Measurements from ENCODE around the gene TRMT1. TPM values are rescaled to one million over a fixed set of nuclear protein-coding genes. Genes with fewer than 3 reads are reported as not detected.

TRMT1 gene
- total and polyA plus RNA-seq, 7 experiments from 2014 or later, result 22.6 to 96.4 (median 69.1) TPM

- Histone ChIP-seq H3K4me1 (ENCODE audit: control insufficient read depth in 2 of 2, insufficient read depth in 2 of 2, low read length in 2 of 2) (no peaks in the 10 kb centered on the region), H3K36me3 (ENCODE audit: control insufficient read depth in 2 of 3, insufficient read depth in 3 of 3, low read length in 3 of 3) (no peaks in the 10 kb centered on the region), H3K4me3 (ENCODE audit: low read length) (no peak overlapping the region), H3K27me3 (ENCODE audit: control insufficient read depth in 2 of 2, insufficient read depth in 2 of 2, low read length in 2 of 2) (no peaks in the 10 kb centered on the region), H3K27ac (ENCODE audit: low read depth, low read length) (no peak overlapping the region), H3K9me3 (ENCODE audit: control insufficient read depth in 2 of 3, low read length in 3 of 3) (no peaks in the 10 kb centered on the region)
- Mint-ChIP-seq H3K4me1 (peaks cover 0 to 5% (median 0%) of the 10 kb centered on the region in 7 donors), H3K27ac (no peak overlapping the region), H3K4me3 (no peak overlapping the region), H3K36me3 (peaks cover 0 to 18% (median 0%) of the 10 kb centered on the region in 5 donors), H3K9me3 (peaks cover 0 to 2% (median 0%) of the 10 kb centered on the region in 11 donors), H3K27me3 (no peaks in the 10 kb centered on the region)
- ATAC-seq (no peak), DNase-seq (no peak)
- intact Hi-C loops (cut with micrococcal nuclease), result no loop called here
- ChIA-PET POLR2A (interaction anchor here (1.0 kb wide), 1 partner anchor 15 kb away, joined by 3 read pairs; no protein-coding TSS in a partner anchor), CTCF (no interaction called here)
These were observed 39.8 kb downstream of the TRMT1 start for GRCh38 chr19:13076787-13077186.

- Histone ChIP-seq H3K36me3 (ENCODE audit: control insufficient read depth in 2 of 3, insufficient read depth in 3 of 3, low read length in 3 of 3) (no peaks in the 10 kb centered on the region), H3K27ac (ENCODE audit: low read depth, low read length) (no peak overlapping the region), H3K4me3 (ENCODE audit: low read length) (no peak overlapping the region), H3K27me3 (ENCODE audit: control insufficient read depth in 2 of 2, insufficient read depth in 2 of 2, low read length in 2 of 2) (no peaks in the 10 kb centered on the region), H3K9me3 (ENCODE audit: control insufficient read depth in 2 of 3, low read length in 3 of 3) (no peaks in the 10 kb centered on the region), H3K4me1 (ENCODE audit: control insufficient read depth in 2 of 2, insufficient read depth in 2 of 2, low read length in 2 of 2) (no peaks in the 10 kb centered on the region)
- Mint-ChIP-seq H3K4me3 (no peak overlapping the region), H3K27me3 (no peaks in the 10 kb centered on the region), H3K4me1 (peaks cover 0 to 5% (median 0%) of the 10 kb centered on the region in 7 donors), H3K36me3 (peaks cover 0 to 15% (median 0%) of the 10 kb centered on the region in 5 donors), H3K9me3 (peaks cover 0 to 2% (median 0%) of the 10 kb centered on the region in 11 donors), H3K27ac (no peak overlapping the region)
- intact Hi-C loops (cut with micrococcal nuclease), result no loop called here
- ATAC-seq, result no peak
- POLR2A ChIA-PET, result interaction anchor here (1.0 kb wide), 1 partner anchor 15 kb away, joined by 3 read pairs; no protein-coding TSS in a partner anchor
- CTCF ChIA-PET, result no interaction called here
- no peak for DNase-seq
These were observed 40.2 kb downstream of the TRMT1 start for GRCh38 chr19:13076320-13076719.

- POLR2A ChIA-PET, result no interaction called here
- Histone ChIP-seq H3K4me3 (ENCODE audit: low read length) (no peak overlapping the region), H3K27me3 (ENCODE audit: control insufficient read depth in 2 of 2, insufficient read depth in 2 of 2, low read length in 2 of 2) (no peaks in the 10 kb centered on the region), H3K36me3 (ENCODE audit: control insufficient read depth in 2 of 3, insufficient read depth in 3 of 3, low read length in 3 of 3) (no peaks in the 10 kb centered on the region), H3K9me3 (ENCODE audit: control insufficient read depth in 2 of 3, low read length in 3 of 3) (no peaks in the 10 kb centered on the region), H3K27ac (ENCODE audit: low read depth, low read length) (no peak overlapping the region), H3K4me1 (ENCODE audit: control insufficient read depth in 2 of 2, insufficient read depth in 2 of 2, low read length in 2 of 2) (no peaks in the 10 kb centered on the region)
- peaks cover 0 to 2% (median 0%) of the 10 kb centered on the region in 11 donors for H3K9me3 Mint-ChIP-seq
- H3K27me3 Mint-ChIP-seq, result no peaks in the 10 kb centered on the region
- CTCF ChIA-PET, result interaction anchor here (0.7 kb wide), 1 partner anchor 13 kb away, joined by 5 read pairs; no protein-coding TSS in a partner anchor
- peaks cover 0 to 5% (median 0%) of the 10 kb centered on the region in 7 donors for H3K4me1 Mint-ChIP-seq
- H3K4me3 Mint-ChIP-seq, result no peak overlapping the region
- peaks cover 0 to 15% (median 0%) of the 10 kb centered on the region in 5 donors for H3K36me3 Mint-ChIP-seq
- no peak for ATAC-seq
- intact Hi-C loops (cut with micrococcal nuclease), result no loop called here
- no peak overlapping the region for H3K27ac Mint-ChIP-seq
- no peak for DNase-seq
These were observed 42.2 kb downstream of the TRMT1 start for GRCh38 chr19:13074378-13074777.

GRCh38 chr19:13073263-13073662 is 43.3 kb downstream of the TRMT1 start:
- ChIA-PET CTCF (interaction anchor here (0.6 kb wide), 1 partner anchor 118 kb away, joined by 3 read pairs; no protein-coding TSS in a partner anchor), POLR2A (no interaction called here)
- Mint-ChIP-seq H3K4me1 (peaks cover 0 to 5% (median 0%) of the 10 kb centered on the region in 7 donors), H3K27me3 (no peaks in the 10 kb centered on the region), H3K4me3 (no peak overlapping the region), H3K27ac (peak overlapping the region in 1 of 9 donors; percentile 13), H3K9me3 (peaks cover 0 to 2% (median 0%) of the 10 kb centered on the region in 11 donors), H3K36me3 (peaks cover 0 to 15% (median 0%) of the 10 kb centered on the region in 5 donors)
- H3K4me3 ChIP-seq (ENCODE audit: low read length), result no peak overlapping the region
- intact Hi-C loops (cut with micrococcal nuclease), result no loop called here
- no peak overlapping the region for H3K27ac ChIP-seq (ENCODE audit: low read depth, low read length)
- no peaks in the 10 kb centered on the region for H3K4me1 ChIP-seq (ENCODE audit: control insufficient read depth in 2 of 2, insufficient read depth in 2 of 2, low read length in 2 of 2)
- no peaks in the 10 kb centered on the region for H3K9me3 ChIP-seq (ENCODE audit: control insufficient read depth in 2 of 3, low read length in 3 of 3)
- H3K36me3 ChIP-seq (ENCODE audit: control insufficient read depth in 2 of 3, insufficient read depth in 3 of 3, low read length in 3 of 3), result no peaks in the 10 kb centered on the region
- ATAC-seq, result no peak
- no peak for DNase-seq
- no peaks in the 10 kb centered on the region for H3K27me3 ChIP-seq (ENCODE audit: control insufficient read depth in 2 of 2, insufficient read depth in 2 of 2, low read length in 2 of 2)

GRCh38 chr19:13072188-13072908 is 44.2 kb downstream of the TRMT1 start:
- Histone ChIP-seq H3K9me3 (ENCODE audit: control insufficient read depth in 2 of 3, low read length in 3 of 3) (no peaks in the 10 kb centered on the region), H3K36me3 (ENCODE audit: control insufficient read depth in 2 of 3, insufficient read depth in 3 of 3, low read length in 3 of 3) (no peaks in the 10 kb centered on the region), H3K4me3 (ENCODE audit: low read length) (no peak overlapping the region), H3K4me1 (ENCODE audit: control insufficient read depth in 2 of 2, insufficient read depth in 2 of 2, low read length in 2 of 2) (no peaks in the 10 kb centered on the region), H3K27me3 (ENCODE audit: control insufficient read depth in 2 of 2, insufficient read depth in 2 of 2, low read length in 2 of 2) (no peaks in the 10 kb centered on the region), H3K27ac (ENCODE audit: low read depth, low read length) (no peak overlapping the region)
- ChIA-PET POLR2A (no interaction called here), CTCF (interaction anchor here (0.6 kb wide), 1 partner anchor 11 kb away, joined by 3 read pairs; no protein-coding TSS in a partner anchor)
- intact Hi-C loops (cut with micrococcal nuclease), result no loop called here
- peaks cover 0 to 15% (median 0%) of the 10 kb centered on the region in 5 donors for H3K36me3 Mint-ChIP-seq
- no peak overlapping the region for H3K4me3 Mint-ChIP-seq
- no peak overlapping the region for H3K27ac Mint-ChIP-seq
- peaks cover 0 to 2% (median 0%) of the 10 kb centered on the region in 11 donors for H3K9me3 Mint-ChIP-seq
- no peak for ATAC-seq
- DNase-seq, result no peak
- H3K4me1 Mint-ChIP-seq, result peaks cover 0 to 2% (median 0%) of the 10 kb centered on the region in 7 donors
- no peaks in the 10 kb centered on the region for H3K27me3 Mint-ChIP-seq

- POLR2A ChIA-PET, result no interaction called here
- CTCF ChIA-PET, result interaction anchor here (0.6 kb wide), 1 partner anchor 10 kb away, joined by 3 read pairs; no protein-coding TSS in a partner anchor
- Mint-ChIP-seq H3K9me3 (peaks cover 0 to 2% (median 0%) of the 10 kb centered on the region in 11 donors), H3K27ac (no peak overlapping the region), H3K36me3 (peaks cover 0 to 15% (median 0%) of the 10 kb centered on the region in 5 donors), H3K4me1 (peaks cover 0 to 2% (median 0%) of the 10 kb centered on the region in 7 donors), H3K27me3 (no peaks in the 10 kb centered on the region), H3K4me3 (no peak overlapping the region)
- H3K4me3 ChIP-seq (ENCODE audit: low read length), result no peak overlapping the region
- ATAC-seq, result no peak
- no peak for DNase-seq
- no peaks in the 10 kb centered on the region for H3K4me1 ChIP-seq (ENCODE audit: control insufficient read depth in 2 of 2, insufficient read depth in 2 of 2, low read length in 2 of 2)
- no peaks in the 10 kb centered on the region for H3K9me3 ChIP-seq (ENCODE audit: control insufficient read depth in 2 of 3, low read length in 3 of 3)
- H3K36me3 ChIP-seq (ENCODE audit: control insufficient read depth in 2 of 3, insufficient read depth in 3 of 3, low read length in 3 of 3), result no peaks in the 10 kb centered on the region
- no peaks in the 10 kb centered on the region for H3K27me3 ChIP-seq (ENCODE audit: control insufficient read depth in 2 of 2, insufficient read depth in 2 of 2, low read length in 2 of 2)
- intact Hi-C loops (cut with micrococcal nuclease), result no loop called here
- H3K27ac ChIP-seq (ENCODE audit: low read depth, low read length), result no peak overlapping the region
These were observed 44.9 kb downstream of the TRMT1 start for GRCh38 chr19:13071444-13072187.
